ENCODE data around the gene HYAL1. TPM values are rescaled to one million over a fixed set of nuclear protein-coding genes. Genes with fewer than 3 reads are reported as not detected.

HYAL1 gene
- 0.29 and 0.32 TPM in 2 replicates for total RNA-seq

GRCh38 chr3:50303013-50303815 lies at the start of gene HYAL1:
HYAL1 (minus strand) TSS chr3:50303574; CDS start chr3:50302956, 618 bp downstream.
- intact Hi-C loops (cut with micrococcal nuclease), result no loop called here

GRCh38 chr3:50352781-50353180 lies 49.4 kb upstream of the HYAL1 start:
- intact Hi-C loops (cut with micrococcal nuclease), result loop anchor here (5.0 to 10.0 kb wide), 3 partner anchors 100 to 1702 kb away; partner anchors contain the start of genes DUSP7, PARP3 and RRP9

- intact Hi-C loops (cut with micrococcal nuclease), result loop anchor here (1.0 to 10.0 kb wide), 9 partner anchors 8 to 1703 kb away; partner anchors contain the start of genes DUSP7, HEMK1, IFRD2 and MANF
Measured at GRCh38 chr3:50351323-50351697, 47.9 kb upstream of the HYAL1 start.

GRCh38 chr3:50350527-50351322 lies 47.4 kb upstream of the HYAL1 start, which contains the start of the genes CYB561D2 and NPRL2:
CYB561D2 (plus strand) TSS chr3:50350862; CDS start chr3:50351434, 572 bp downstream.
NPRL2 (minus strand) TSS chr3:50350775; CDS start chr3:50350652, 123 bp downstream.
- intact Hi-C loops (cut with micrococcal nuclease), result loop anchor here (1.0 to 10.0 kb wide), 14 partner anchors 9 to 1704 kb away; partner anchors contain the start of genes DUSP7, HEMK1, HYAL3 and IFRD2

- intact Hi-C loops (cut with micrococcal nuclease), result loop anchor here (1.0 to 10.0 kb wide), 11 partner anchors 9 to 1705 kb away; partner anchors contain the start of genes DUSP7, HEMK1, HYAL3 and MANF
Measured at GRCh38 chr3:50350213-50350526, 46.8 kb upstream of the HYAL1 start.

GRCh38 chr3:50347187-50347813 lies 43.9 kb upstream of the HYAL1 start:
- intact Hi-C loops (cut with micrococcal nuclease), result loop anchor here (1.0 to 5.0 kb wide), 3 partner anchors 195 to 1340 kb away; no protein-coding TSS in a partner anchor

- intact Hi-C loops (cut with micrococcal nuclease), result loop anchor here (2.0 to 5.0 kb wide), 2 partner anchors 13 to 1342 kb away; partner anchors contain the start of gene TMEM115
Measured at GRCh38 chr3:50345586-50346234, 42.3 kb upstream of the HYAL1 start, which contains the start of gene ZMYND10. ZMYND10 (minus strand) TSS chr3:50345732; CDS start chr3:50345579, 153 bp downstream.

- intact Hi-C loops (cut with micrococcal nuclease), result loop anchor here (2.0 to 5.0 kb wide), 2 partner anchors 14 to 1342 kb away; partner anchors contain the start of gene TMEM115
Measured at GRCh38 chr3:50345008-50345407, 41.6 kb upstream of the HYAL1 start.

GRCh38 chr3:50342813-50343633 lies 39.6 kb upstream of the HYAL1 start:
- intact Hi-C loops (cut with micrococcal nuclease), result no loop called here

- intact Hi-C loops (cut with micrococcal nuclease), result loop anchor here (1.0 kb wide), 1 partner anchor 8 kb away; the partner anchor contains the start of genes CYB561D2 and NPRL2
Measured at GRCh38 chr3:50341996-50342650, 38.7 kb upstream of the HYAL1 start.

- intact Hi-C loops (cut with micrococcal nuclease), result loop anchor here (1.0 kb wide), 1 partner anchor 9 kb away; the partner anchor contains the start of genes CYB561D2 and NPRL2
Measured at GRCh38 chr3:50341537-50341936, 38.2 kb upstream of the HYAL1 start.

GRCh38 chr3:50340448-50341329 lies 37.3 kb upstream of the HYAL1 start, which contains the start of gene RASSF1:
RASSF1 (minus strand) TSS chr3:50340836; CDS start chr3:50340805, 31 bp downstream.
- intact Hi-C loops (cut with micrococcal nuclease), result loop anchor here (1.0 kb wide), 1 partner anchor 10 kb away; the partner anchor contains the start of genes CYB561D2 and NPRL2

GRCh38 chr3:50340147-50340447 lies 36.7 kb upstream of the HYAL1 start:
- intact Hi-C loops (cut with micrococcal nuclease), result no loop called here

- intact Hi-C loops (cut with micrococcal nuclease), result loop anchor here (2.0 to 5.0 kb wide), 2 partner anchors 1045 to 1158 kb away; partner anchors contain the start of gene MANF
Measured at GRCh38 chr3:50339485-50340146, 36.2 kb upstream of the HYAL1 start.

GRCh38 chr3:50338965-50339364 lies 35.6 kb upstream of the HYAL1 start:
- intact Hi-C loops (cut with micrococcal nuclease), result loop anchor here (2.0 to 5.0 kb wide), 2 partner anchors 1046 to 1158 kb away; partner anchors contain the start of gene MANF

- intact Hi-C loops (cut with micrococcal nuclease), result loop anchor here (1.0 to 5.0 kb wide), 10 partner anchors 9 to 1160 kb away; partner anchors contain the start of genes CYB561D2, HYAL3, IFRD2 and MAPKAPK3
Measured at GRCh38 chr3:50337175-50337861, 33.9 kb upstream of the HYAL1 start.
